Stimulated activated CD4-positive, alpha-beta T cell treated with anti-CD3 and anti-CD28 coated beads, Interleukin-2, amount 100 ng/mL, for 48 hours (primary cell): ENCODE results near the gene NRTN.

ENCODE experiments used
- DNase-seq, 2 donors: peaks; one replicate each; pipeline ENCODE4 v3.0.0-alpha.2; 2020

NRTN gene

DNA sequence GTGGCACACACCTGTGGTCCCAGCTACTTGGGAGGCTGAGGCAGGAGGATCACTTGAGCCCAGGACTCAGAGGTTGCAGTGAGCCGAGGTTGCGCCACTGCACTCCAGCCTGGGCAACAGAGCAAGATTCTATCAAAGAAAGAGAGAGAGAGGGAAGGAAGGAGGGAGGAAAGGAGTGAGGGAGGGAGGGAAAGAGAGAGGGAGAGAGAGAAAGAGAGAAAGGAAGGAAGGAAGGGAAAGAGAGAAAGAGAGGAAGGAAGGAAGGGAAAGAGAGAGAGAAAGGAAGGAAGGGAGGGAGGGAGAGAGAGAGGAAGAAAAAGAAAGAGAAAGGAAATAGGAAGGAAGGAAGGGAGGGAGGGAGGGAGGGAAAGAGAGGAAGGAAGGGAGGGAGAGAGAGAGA lies 12.4 kb downstream of the NRTN start:
- DNase-seq: no peak

DNA sequence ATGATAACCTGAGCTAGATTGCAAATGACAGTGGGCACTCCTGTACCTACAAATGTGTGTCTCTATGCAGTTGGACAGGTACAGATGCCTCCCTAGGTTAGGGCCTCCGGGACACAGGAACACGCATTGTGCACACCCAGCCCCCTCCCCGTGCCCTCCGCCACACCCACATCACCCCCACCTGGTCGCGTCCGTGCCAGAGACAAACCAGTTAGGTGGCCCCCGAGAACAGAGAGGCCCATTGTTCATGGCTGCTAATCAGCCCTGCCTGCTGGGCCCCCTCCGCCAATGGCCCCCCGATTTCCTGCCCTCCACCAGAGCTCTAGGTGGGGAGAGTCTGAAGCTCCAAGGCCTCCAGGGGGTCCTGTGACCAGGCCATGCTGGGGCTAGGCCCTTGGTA lies 13.7 kb downstream of the NRTN start:
- no peak for DNase-seq

DNA sequence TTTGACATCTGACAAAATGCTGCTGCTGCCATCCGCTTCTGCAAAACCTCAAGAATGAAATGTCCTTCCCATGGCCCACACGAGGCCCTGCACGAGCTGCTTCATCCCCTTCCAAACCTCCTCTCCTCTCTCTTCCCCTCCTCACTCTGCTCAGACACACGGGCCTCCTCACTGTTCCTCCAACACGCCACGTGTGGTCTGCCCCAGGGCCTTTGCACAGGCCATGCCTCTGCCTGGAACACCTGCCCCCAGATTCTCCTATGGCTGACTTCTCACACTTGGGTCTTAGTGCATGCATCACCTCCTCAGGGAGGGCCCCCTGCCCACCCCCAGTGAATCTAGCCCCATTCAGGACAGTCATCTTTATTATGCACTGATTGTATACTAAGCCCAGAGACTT lies 15.9 kb downstream of the NRTN start:
- no peak for DNase-seq

DNA sequence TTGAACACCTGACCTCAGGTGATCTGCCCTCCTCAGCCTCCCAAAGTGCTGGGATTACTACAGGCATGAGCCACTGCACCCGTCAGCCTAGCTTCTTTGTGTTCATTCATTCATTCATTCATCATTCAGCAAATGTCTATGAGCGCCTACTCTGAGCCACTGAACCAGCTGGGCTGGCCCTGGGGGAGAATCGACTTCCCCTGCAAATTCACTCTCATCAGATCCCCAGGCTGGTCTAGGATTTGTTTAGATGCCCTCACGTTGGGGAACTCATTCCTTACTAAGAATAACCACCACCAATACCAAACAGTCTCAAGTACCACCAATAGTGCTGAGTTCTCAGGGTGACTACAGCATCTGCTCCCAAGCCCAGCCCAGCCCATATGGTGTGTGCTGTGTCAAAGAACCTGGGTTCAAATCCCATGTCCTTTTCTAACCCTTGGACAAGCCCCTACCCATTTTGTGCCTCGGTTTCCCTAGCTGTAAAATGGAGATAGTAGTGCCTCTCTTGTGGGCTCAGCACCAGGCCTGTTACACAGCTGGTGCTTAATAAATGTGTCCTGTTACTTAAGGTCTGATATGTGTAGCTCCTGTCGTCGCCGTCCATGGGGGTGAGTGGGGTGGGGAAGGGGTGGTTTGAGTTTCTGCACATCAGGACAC lies 16.8 kb downstream of the NRTN start:
- DNase-seq: no peak

DNA sequence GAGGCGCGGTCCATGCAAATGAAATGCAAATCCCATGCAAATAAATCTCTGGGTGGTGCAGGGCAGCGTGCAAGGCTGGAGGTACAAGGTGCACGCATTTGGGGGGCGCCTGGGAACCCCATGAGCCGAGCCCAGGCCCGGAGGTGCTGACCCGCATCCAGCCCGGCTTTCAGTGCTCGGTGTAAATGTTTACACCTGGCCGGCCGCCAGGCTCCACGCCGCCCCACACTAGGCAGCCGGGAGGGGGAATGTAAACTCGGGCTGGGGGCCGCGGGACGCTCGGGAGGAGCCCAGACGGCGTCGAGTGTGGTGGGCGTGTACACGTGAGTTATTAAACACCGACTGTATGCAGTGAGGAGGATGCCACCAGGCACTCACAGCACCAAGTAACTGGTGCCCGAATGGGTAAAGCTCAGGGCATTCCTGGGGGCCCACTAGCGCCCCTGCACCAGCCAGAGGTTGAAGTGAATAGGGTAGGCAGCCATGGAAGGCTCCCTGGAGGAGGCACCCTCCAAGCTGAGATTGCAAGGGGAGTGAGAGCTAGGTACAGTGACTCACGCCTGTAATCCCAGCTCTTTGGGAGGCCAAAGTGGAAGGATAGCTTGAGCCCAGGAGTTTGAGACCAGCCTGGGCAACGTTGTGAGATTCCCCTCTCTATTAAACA lies 17.4 kb downstream of the NRTN start:
- DNase-seq: no peak

DNA sequence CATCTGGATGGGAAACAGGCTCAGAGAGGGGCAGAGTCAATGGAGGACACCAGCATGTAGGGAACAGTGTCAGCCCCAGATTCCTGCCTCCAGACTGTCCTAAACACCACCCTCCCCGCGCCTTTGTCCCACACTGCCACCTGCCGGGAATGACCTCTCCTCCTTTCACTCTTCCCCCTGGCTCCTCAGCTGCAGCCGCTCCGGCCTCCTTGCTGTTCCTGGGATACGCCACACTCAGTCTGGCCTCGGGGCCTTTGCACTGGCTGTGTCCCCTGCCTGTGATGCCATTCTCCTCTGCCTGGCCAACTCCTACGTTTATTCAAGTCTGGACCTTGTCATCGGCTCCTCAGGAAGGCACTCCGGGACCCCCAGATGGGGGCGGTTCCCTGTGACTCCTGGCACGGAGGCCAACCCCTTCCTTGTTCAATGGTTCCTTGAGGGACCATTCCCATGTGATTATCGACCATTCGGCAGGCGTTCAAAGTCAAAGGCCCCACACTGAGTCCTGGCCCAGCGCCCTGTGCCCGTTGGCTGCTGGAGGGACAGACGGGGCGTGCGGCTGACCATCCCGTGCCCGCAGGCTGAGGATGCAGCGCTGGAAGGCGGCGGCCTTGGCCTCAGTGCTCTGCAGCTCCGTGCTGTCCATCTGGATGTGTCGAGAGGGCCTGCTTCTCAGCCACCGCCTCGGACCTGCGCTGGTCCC lies 18.9 kb downstream of the NRTN start:
- no peak for DNase-seq

DNA sequence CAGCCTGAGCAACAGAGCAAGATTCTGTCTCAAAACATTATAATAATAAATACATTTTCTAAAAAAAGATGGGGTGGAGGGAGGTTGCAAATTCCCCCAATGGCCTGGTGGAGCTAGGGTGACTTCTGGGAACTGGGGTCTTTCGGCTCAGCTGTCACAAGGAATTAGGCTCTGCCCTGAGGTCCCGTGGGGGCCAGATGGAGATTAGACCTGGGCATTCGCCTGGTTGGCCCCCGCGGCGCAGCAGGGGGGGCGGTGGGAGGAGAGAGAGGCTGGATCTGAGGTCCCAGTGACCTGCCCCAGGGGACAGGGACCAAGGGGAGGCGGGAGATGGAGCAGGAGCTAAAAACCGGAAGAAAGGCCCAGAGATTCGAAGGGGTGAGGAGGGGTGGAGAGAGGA lies 19.9 kb downstream of the NRTN start:
- no peak for DNase-seq

DNA sequence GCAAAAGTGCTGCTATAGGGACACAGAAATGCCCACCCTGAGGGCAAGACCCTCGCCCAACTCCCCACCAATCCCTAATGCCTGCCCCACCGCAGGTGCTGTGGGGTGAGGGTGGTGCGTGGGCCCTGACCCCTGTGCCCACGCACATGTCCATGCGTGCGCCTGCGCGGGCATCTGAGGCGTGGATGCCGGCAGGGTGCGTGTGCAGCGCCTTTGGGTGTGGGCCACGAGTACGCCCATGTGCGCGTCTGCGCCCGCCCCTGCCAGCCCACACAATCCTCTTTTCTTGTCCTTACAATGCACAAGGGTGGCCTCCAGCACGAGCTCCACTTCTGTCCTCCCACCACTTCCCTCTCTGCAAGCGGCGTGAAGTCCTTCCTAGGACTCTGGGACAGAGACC lies 20.3 kb downstream of the NRTN start:
- DNase-seq: no peak

DNA sequence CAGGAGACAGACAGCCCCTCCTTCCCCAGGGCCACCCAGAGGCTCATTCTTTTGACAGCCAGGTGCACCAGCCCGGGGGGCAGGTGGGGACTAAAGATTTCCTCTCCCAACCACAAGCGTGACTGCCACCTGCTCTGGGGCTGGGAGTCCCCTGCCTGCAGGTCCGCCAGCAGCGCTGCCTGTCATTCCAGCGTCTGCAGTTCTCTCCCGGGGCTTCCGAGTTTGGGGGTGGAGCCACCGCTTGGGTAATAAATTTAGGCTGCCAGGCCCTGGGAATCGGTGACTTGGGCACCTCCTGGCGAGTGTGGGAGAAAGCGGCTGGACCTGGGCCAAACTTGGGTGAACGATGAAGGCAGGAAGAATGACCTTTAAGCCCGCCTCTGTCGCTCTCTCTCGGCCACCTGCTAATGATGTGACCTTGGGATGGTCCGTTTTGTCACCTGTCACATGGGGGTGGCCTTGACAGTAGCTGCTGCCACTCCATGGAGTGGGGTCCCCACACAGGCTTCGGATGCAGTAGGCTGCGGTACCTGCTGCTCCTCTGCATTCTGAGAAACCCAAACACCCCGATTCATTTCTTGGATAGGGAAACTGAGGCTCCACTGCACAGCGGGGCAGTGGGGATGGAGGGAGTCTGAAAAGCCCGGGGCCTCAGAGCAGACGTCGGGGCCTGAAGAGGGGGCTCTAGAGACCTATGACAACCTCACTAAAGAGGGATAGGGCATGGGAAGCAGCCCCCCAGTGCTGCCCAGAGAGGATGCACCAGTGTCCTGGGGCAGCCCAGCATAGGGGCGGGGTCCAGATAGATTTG lies 21.9 kb downstream of the NRTN start:
- DNase-seq: no peak

DNA sequence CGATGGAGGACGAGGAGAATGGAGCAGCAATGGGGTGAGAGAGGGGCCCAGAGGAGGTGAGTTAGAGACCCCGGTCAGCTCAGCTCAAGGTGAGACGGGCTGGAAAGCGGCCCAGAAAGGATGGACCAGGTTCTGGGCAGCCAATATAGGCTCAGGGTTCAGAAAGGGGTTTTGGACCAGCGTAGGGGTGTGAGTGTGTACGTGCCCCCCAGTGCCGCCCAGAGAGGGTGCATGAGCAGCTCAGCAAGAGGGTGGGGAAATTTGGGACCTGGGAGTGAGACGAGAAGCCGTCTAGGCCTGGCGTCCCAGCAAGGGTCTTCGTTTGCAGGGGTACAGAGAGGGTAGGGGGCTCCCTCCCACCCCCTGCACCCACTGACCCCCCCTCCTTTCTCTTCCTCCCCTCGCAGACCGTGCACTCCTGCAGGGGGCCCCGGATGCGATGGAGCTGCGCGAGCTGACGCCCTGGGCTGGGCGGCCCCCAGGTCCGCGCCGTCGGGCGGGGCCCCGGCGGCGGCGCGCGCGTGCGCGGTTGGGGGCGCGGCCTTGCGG lies 22.5 kb downstream of the NRTN start:
- no peak for DNase-seq

DNA sequence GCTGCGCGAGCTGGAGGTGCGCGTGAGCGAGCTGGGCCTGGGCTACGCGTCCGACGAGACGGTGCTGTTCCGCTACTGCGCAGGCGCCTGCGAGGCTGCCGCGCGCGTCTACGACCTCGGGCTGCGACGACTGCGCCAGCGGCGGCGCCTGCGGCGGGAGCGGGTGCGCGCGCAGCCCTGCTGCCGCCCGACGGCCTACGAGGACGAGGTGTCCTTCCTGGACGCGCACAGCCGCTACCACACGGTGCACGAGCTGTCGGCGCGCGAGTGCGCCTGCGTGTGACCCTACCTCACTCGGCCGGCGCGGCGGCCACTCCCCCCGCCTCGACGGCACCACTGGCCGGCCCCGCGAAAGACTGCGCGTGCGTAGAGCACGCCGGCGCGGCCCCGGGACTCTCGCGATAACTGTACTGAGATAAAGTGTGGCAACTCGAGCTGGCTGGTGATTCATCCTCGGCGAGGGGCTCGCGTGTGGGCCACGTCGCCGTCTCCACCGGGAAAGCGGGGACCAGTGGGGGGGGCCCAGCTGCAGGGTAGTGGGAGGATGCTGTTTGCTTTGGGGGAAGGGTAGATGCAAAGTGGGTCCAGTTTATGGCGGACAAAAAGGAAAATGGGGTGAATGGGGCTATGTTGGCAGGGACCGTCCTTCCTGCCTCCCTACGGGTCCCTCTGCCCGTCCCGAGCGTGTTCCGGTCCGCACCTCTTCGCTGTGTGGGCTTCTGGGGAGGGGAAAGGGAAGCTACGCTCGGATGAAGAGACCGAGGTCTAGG lies 23.2 kb downstream of the NRTN start:
- DNase-seq: peak; percentile 96 to 98

DNA sequence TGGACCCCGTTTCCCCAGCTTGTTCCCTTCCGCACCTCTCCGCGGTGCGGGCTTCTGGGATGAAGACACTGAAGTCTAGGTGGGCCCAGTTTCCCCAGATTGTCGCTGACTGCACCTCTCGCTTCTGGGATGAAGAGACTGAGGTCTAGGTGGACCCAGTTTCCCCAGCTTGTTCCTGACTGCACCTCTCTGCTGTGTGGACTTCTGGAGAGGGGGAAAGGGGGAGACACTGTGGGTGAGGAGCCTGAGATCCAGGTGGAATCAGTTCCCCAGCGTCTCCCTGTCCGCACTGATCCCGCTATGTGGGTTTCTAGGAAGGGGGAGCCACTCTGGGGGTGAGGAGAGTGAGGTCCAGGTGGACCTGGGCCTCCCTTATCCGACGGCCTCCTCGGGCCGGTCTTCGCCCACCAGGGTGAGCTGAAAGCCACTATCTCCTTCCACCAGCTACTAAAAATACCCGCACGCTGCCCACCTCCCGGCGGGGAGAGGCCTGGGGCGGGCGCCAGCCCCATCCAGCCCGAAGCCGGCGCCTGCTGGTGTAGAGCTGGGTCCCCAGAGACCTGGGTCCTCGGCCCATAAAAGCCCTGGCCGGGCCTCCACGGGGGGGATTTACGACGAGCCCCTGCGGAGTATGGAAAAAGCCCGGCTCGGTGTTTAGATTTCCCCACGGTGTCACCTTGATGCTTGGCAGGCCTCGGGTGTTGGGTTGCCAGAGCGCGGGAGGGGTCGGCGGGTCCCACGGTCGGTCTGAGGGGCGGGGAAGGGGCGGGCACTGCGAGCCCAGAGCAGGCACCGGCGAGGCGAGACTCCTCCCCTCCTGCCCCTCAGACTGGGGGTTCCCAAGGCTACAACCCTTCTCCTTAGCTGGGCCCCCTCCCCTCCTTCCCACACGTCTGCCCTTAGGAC lies 24.0 kb downstream of the NRTN start:
- peak; percentile 23 to 25 for DNase-seq

DNA sequence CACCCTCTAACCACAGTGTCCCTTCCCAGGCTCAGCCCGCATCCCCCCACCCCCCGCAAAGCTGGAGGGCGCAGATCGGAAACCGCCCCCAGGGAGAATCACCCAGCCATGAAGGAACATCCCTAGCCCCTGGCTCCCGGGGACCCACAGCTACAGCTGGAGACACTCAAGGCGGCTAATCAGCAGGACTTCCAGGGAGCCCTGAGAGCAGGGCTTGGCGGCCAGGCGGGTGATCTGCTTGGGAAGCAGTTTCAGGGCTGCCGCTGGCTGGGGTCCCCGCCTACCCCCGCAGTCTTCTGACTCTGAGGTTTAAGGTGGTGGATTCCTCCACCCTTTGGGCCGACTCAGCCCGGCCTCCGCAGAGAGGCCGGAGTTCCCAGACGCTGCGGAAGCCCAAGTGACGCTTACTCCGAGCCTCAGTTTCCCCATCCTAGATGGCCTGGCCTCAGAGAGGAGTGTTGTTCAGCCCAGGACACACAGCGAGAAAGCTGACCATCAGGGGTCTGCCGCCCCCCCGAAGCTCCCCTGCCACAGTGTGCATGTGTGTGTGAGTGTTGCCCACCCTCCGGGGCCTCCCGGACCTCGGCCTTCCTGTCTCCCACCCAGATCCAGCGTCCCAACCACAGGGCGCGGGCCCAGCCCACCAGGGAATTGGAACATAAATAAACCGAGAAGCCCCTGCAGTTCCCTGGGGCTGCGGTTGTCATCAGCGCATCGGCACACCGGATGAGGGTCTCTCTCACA lies 24.9 kb downstream of the NRTN start:
- no peak for DNase-seq

DNA sequence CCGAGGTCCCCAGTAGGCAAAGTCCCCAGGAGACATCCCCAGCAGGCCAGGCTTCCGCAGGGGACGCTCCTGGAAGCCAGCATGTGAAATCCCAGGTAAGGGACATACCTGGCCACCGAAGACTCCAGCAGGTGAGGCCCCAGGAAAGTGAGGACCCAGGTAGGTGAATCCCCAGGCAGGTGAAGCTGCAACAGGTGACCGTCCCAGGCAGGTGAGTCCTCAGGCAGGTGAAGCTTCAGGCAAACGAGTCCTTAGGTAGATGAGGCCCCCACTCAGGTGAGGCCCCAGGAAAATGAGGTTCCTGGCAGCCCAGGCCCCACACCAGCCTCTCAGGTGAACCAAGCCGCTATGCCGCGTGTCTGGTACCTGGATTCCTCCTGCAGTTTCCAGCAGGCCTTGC lies 26.3 kb downstream of the NRTN start:
- DNase-seq: no peak

DNA sequence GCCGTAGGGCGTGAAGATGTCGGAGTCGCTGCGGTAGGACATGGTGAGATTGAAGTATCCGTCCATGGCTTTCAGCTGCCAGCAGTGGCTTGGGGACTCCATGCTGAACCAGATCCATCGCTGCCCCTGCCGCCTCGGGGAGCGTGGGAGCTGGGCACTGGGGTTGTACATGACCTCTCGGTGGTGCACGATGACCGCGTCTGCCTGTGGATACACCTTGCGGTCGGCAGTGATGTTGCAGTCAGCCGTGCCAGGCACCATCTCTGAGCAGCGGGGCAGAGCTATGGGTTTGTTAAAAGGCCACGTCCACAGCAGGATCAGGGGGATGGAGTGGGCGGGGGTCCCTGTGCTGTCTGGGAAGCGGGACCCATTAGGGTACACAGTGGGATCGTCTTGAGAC lies 27.2 kb downstream of the NRTN start:
- no peak for DNase-seq

DNA sequence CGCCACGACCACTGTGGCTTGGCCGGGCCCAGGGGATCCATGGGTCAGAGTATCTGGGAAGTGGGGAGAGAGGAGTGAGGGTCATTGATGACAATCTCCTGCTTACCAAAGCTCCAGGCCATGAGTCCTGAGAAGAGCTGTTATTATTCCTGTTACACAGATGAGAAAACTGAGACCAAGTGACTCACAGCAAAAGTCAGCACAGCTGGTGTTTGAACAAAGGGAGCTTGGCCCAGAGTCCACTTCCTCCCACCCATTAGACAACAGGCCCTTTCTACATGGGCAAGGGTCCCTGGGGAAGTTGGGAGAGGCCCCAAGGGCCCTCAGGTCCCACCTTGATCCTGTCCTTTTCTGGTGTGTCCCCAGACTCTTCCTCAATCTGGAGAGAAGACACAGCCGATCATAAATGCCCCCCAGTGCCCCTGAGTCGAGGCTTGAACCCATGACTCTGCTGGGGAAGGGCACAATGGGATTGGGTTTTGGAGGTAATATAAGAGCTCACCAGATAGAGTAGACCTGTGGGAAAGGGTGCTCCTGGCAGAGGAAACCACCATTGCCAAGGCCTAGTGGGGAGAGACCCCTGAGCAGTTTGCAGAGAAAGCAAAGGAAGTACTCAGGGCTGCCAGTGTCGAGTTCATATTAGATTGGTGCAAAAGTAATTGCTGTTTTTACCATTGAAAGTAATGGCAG lies 27.8 kb downstream of the NRTN start:
- DNase-seq: no peak

DNA sequence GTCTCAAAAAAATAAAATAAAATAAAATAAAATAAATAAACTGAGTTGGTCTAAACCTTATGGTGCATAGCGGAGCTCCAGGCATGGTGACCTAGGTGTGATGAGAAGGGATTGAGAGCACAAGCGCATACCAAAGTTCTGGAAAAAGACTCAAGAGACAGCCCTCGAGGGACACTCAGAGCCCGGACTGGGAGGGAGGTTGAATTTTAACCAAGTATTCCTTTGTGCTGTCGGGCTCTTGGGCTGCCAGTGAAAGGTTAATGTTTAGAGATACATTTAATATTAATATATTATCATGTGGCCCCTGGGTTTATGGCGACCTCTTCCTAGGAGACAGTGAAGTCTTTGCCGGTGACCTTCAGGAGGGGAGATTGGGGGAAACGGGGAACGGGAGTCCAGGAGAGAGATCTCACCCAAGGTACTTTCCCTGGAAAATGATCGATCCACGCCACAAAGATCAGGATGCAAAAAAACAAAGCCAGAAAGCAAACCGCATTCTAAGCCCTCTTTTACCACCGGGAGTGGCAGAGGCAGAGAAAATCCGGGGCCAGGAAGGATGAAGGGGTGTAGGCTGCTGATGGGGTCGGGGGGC lies 33.0 kb downstream of the NRTN start:
- no peak for DNase-seq

DNA sequence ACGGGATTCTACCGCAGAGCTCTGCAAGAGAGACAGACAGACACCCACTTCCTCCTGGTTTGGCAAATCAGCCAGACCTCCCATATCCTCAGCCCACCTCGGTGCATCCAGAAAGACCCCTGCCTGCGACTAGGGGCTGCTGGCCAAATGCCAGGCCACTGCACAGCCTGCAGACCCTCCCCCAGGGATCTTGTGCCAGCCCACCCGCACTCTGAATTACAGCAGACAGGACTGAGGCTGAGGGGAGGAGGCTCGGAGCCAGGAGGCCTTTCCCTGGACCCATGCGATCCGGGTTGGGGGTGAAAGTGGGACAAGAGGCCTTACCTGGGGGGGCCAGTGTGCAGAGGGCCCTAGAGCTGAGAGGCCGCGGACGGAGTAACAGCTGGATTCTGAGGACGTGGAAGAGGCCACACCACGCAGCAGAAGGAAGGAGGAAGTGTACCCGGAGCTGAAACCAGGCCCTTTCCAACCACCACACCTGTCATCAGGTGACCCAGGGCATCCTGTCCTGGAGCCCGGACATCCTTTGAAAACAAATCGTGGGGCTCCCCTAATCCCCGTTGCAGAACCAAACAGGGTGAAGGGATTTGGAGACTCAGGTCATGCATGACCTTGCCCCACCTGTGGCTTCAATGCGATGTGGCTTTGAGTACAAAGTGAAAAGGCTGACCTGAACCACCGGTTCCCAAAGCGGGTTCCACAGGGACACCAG lies 33.6 kb downstream of the NRTN start:
- DNase-seq: no peak
